SK-N-SH (cell line): Measurements from ENCODE around the gene ARHGEF3. TPM values are rescaled to one million over a fixed set of nuclear protein-coding genes. Genes with fewer than 3 reads are reported as not detected.

Experiments used
- CTCF ChIA-PET: fragments of 300-600, 350-600 bp; formaldehyde crosslinking; extraction: SDS; loops from one replicate; lab custom pipeline; 2021; lab: Yijun Ruan, JAX
- POLR2A ChIA-PET: fragments of 350-600 bp; sonication (Branson Sonifier 250); formaldehyde crosslinking; extraction: SDS; loops from one replicate; lab custom pipeline; 2020; ENCODE audit warnings: antibody characterized with exemption, inconsistent platforms; lab: Yijun Ruan, JAX
- DNase-seq: peaks from one replicate; pipeline ENCODE4 v3.0.0; 2012
- H2AFZ ChIP-seq: fragments of 200-600 bp; sonication (generic); 2 replicates; pipeline ENCODE4 v1.8.1; 2016; ENCODE audit warnings: antibody characterized with exemption, mild to moderate bottlenecking, low read depth
- H3F3A ChIP-seq: fragments of 200-600 bp; sonication (generic); replicated peaks from 2 replicates; pipeline ENCODE3; 2016; ENCODE audit warnings: antibody characterized with exemption, mild to moderate bottlenecking; ENCODE audit not compliant: insufficient read depth
- H3K27ac ChIP-seq, 2 experiments: fragments of 200-500 bp in 1 of 2; fragments of 200-600 bp in 1 of 2; sonication (Bioruptor generic) in 1 of 2; sonication (generic), shearing (Covaris generic) in 1 of 2; 2 replicates each; pipeline versions ENCODE4 v1.5.1 to v1.6.1; 2014 to 2016; ENCODE audit warnings: low read depth in 2 of 2, inconsistent platforms in 1 of 2, low read length in 1 of 2, mild to moderate bottlenecking in 1 of 2, mixed read lengths in 1 of 2
- H3K27me3 ChIP-seq: fragments of 200-600 bp; sonication (generic), shearing (Covaris generic); 2 replicates; pipeline ENCODE4 v1.6.1; 2016; ENCODE audit warnings: mixed run types; ENCODE audit not compliant: insufficient read depth
- H3K36me3 ChIP-seq, 2 experiments: fragments of 200-500 bp in 1 of 2; fragments of 200-600 bp in 1 of 2; sonication (Bioruptor generic) in 1 of 2; sonication (generic) in 1 of 2; replicated peaks in 1 of 2; 2 replicates each; pipeline versions ENCODE3 to v1.5.1; 2014 to 2016; ENCODE audit warnings: low read length in 1 of 2, mild to moderate bottlenecking in 1 of 2; ENCODE audit not compliant: insufficient read depth in 2 of 2, control insufficient read depth in 1 of 2
- H3K4me1 ChIP-seq, 2 experiments: fragments of 200-500 bp in 1 of 2; fragments of 200-600 bp in 1 of 2; sonication (Bioruptor generic) in 1 of 2; sonication (generic), shearing (Covaris generic) in 1 of 2; 2 replicates each; pipeline versions ENCODE4 v1.5.1 to v1.6.1; 2014 to 2016; ENCODE audit warnings: low read depth in 1 of 2, low read length in 1 of 2, mixed run types in 1 of 2; ENCODE audit not compliant: insufficient read depth in 2 of 2, control insufficient read depth in 1 of 2
- H3K4me2 ChIP-seq: fragments of 200-600 bp; sonication (generic), shearing (Covaris generic); 2 replicates; pipeline ENCODE4 v1.6.1; 2017; ENCODE audit warnings: mixed run types
- H3K4me3 ChIP-seq, 2 experiments: fragments of 200-500 bp in 1 of 2; fragments of 200-600 bp in 1 of 2; sonication (Bioruptor generic) in 1 of 2; sonication (generic), shearing (Covaris generic) in 1 of 2; 2 replicates each; pipeline versions ENCODE4 v1.5.1 to v1.8.1; 2014 to 2016; ENCODE audit warnings: low read depth in 2 of 2, inconsistent platforms in 1 of 2, low read length in 1 of 2, mild to moderate bottlenecking in 1 of 2, mixed read lengths in 1 of 2, moderate library complexity in 1 of 2
- H3K79me2 ChIP-seq: fragments of 200-600 bp; sonication (generic); 2 replicates; pipeline ENCODE4 v1.8.1; 2017; ENCODE audit warnings: mild to moderate bottlenecking; ENCODE audit not compliant: insufficient read depth
- H3K9ac ChIP-seq: fragments of 200-600 bp; sonication (generic); 2 replicates; pipeline ENCODE4 v1.6.1; 2017; ENCODE audit warnings: mixed run types
- H3K9me2 ChIP-seq: fragments of 200-600 bp; sonication (generic); 2 replicates; pipeline ENCODE4 v1.6.1; 2017; ENCODE audit warnings: mixed run types
- H3K9me3 ChIP-seq: fragments of 200-600 bp; sonication (generic); 2 replicates; pipeline ENCODE4 v1.6.1; 2017; ENCODE audit warnings: mixed run types, mild to moderate bottlenecking, moderate library complexity
- H4K20me1 ChIP-seq: fragments of 200-600 bp; sonication (generic); 2 replicates; pipeline ENCODE4 v1.6.1; 2017; ENCODE audit warnings: mild to moderate bottlenecking, mixed run types; ENCODE audit not compliant: insufficient read depth
- CHD2 ChIP-seq: fragments of 150-350 bp; IDR thresholded peaks from 2 replicates; pipeline ENCODE4 v1.6.1; 2018; ENCODE audit warnings: low read length; ENCODE audit not compliant: partially characterized antibody
- ELF1 ChIP-seq: IDR thresholded peaks from 2 replicates; pipeline ENCODE4 v1.4.0; 2012
- EP300 ChIP-seq, 2 experiments: IDR thresholded peaks; 2 replicates each; pipeline versions ENCODE4 v1.4.0 to v1.6.1; 2012; ENCODE audit warnings: borderline replicate concordance in 1 of 2, low read depth in 1 of 2, low read length in 1 of 2
- EZH2phosphoT487 ChIP-seq: fragments of 200-600 bp; sonication (generic); IDR thresholded peaks from 2 replicates; pipeline ENCODE4 v1.6.1; 2017; ENCODE audit warnings: low read depth, mixed run types, mild to moderate bottlenecking, antibody characterized with exemption, moderate library complexity, borderline replicate concordance
- FOXJ3 ChIP-seq: sonication (generic); formaldehyde crosslinking; IDR thresholded peaks from 2 replicates; pipeline ENCODE4 v1.5.1; 2020; ENCODE audit warnings: mild to moderate bottlenecking, missing genetic modification reagents
- GABPA ChIP-seq: IDR thresholded peaks from 2 replicates; pipeline ENCODE4 v1.4.0; 2012; ENCODE audit warnings: low read depth, mild to moderate bottlenecking
- GATA2 ChIP-seq: sonication (generic); formaldehyde crosslinking; IDR thresholded peaks from 2 replicates; pipeline ENCODE4 v1.5.0; 2020; ENCODE audit warnings: mild to moderate bottlenecking, missing genetic modification reagents
- IRF3 ChIP-seq: fragments of 150-350 bp; IDR thresholded peaks from 2 replicates; pipeline ENCODE4 v1.6.1; 2016; ENCODE audit warnings: mild to moderate bottlenecking, low read depth, low read length
- MXI1 ChIP-seq: IDR thresholded peaks from 2 replicates; pipeline ENCODE4 v1.6.1; 2012; ENCODE audit warnings: mild to moderate bottlenecking, low read depth, low read length, improper control_type of control experiment
- NRF1 ChIP-seq: IDR thresholded peaks from 2 replicates; pipeline ENCODE4 v1.6.1; 2012; ENCODE audit warnings: low read depth, mild to moderate bottlenecking, low read length
- POLR2AphosphoS5 ChIP-seq: IDR thresholded peaks from 2 replicates; pipeline ENCODE4 v1.6.1; 2012; ENCODE audit warnings: low read depth, low read length
- USF2 ChIP-seq: fragments of 150-350 bp; IDR thresholded peaks from 2 replicates; pipeline ENCODE4 v1.6.1; 2017; ENCODE audit warnings: antibody characterized with exemption, low read length, low read depth, borderline replicate concordance
- WGBS: methylation state at CpG from one replicate; pipeline ENCODE4 v1.1.6; 2017; ENCODE audit warnings: low lambda C conversion rate; 5-methylcytosine and 5-hydroxymethylcytosine counted together
- polyA plus RNA-seq, 3 experiments: library from polyadenylated mRNA; depleted of rRNA; stranded (reverse); fragments of >200 nt; gene quantifications; 2 replicates each; pipeline ENCODE4 v1.2.3, GENCODE V29; 2012
- TF ChIP-seq, protein P1 (sequence below): IDR thresholded peaks from 2 replicates; pipeline ENCODE4 v1.6.1; 2012; ENCODE audit warnings: mild to moderate bottlenecking, low read depth, low read length, moderate library complexity
- TF ChIP-seq, protein P2 (sequence below): IDR thresholded peaks from 2 replicates; pipeline ENCODE4 v1.4.0; 2012; ENCODE audit warnings: low read depth, borderline replicate concordance

ARHGEF3 gene
- polyA plus RNA-seq, 1 of the 3 experiments (the other 2 are of a cell fraction), result 5.9 TPM

GRCh38 chr3:56810577-56811545 lies 9.1 kb upstream of the ARHGEF3 start:
- ChIA-PET POLR2A (no interaction called here), CTCF (interaction anchor here (0.6 to 4.1 kb wide), 10 partner anchors 10 to 185 kb away, joined by 3 to 26 read pairs (median 4); partner anchors contain the start of gene ARHGEF3)
- no peak for DNase-seq
- H3K4me3 ChIP-seq, result no peak overlapping the region
- no peak overlapping the region for H3K4me2 ChIP-seq
- H3K36me3 ChIP-seq, result no peaks in the 10 kb centered on the region
- peaks cover 6% of the 10 kb centered on the region for H3F3A ChIP-seq
- H3K79me2 ChIP-seq, result no peaks in the 10 kb centered on the region
- H3K9ac ChIP-seq, result no peak overlapping the region
- no peaks in the 10 kb centered on the region for H3K9me2 ChIP-seq
- WGBS, result 78% methylated on average over 6 of the region's 6 CpGs
- H2AFZ ChIP-seq, result no peak overlapping the region
- TF ChIP-seq EP300 (IDR thresholded peaks at IDR 0.05; ENCODE audit: borderline replicate concordance in 1 of 2, low read depth in 1 of 2, low read length in 1 of 2) (peak in 1 of 2 experiments; percentile 38; a peak in 1 of 4 replicates), MXI1 (no peak), GATA2 (CRISPR knock-in tag) (peak; percentile 30; the same call in 1 of the 2 replicates), IRF3 (no peak)
- TF ChIP-seq, protein P1, sequence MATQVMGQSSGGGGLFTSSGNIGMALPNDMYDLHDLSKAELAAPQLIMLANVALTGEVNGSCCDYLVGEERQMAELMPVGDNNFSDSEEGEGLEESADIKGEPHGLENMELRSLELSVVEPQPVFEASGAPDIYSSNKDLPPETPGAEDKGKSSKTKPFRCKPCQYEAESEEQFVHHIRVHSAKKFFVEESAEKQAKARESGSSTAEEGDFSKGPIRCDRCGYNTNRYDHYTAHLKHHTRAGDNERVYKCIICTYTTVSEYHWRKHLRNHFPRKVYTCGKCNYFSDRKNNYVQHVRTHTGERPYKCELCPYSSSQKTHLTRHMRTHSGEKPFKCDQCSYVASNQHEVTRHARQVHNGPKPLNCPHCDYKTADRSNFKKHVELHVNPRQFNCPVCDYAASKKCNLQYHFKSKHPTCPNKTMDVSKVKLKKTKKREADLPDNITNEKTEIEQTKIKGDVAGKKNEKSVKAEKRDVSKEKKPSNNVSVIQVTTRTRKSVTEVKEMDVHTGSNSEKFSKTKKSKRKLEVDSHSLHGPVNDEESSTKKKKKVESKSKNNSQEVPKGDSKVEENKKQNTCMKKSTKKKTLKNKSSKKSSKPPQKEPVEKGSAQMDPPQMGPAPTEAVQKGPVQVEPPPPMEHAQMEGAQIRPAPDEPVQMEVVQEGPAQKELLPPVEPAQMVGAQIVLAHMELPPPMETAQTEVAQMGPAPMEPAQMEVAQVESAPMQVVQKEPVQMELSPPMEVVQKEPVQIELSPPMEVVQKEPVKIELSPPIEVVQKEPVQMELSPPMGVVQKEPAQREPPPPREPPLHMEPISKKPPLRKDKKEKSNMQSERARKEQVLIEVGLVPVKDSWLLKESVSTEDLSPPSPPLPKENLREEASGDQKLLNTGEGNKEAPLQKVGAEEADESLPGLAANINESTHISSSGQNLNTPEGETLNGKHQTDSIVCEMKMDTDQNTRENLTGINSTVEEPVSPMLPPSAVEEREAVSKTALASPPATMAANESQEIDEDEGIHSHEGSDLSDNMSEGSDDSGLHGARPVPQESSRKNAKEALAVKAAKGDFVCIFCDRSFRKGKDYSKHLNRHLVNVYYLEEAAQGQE, result no peak
- H3K4me1 ChIP-seq, result peaks cover 11 to 18% of the 10 kb centered on the region in 2 experiments; a peak in 3 of 4 replicates
- H3K9me3 ChIP-seq, result no peaks in the 10 kb centered on the region
- H3K27ac ChIP-seq, result peak overlapping the region in 1 of 2 experiments; percentile 58; a peak in 2 of 4 replicates
- no peaks in the 10 kb centered on the region for H4K20me1 ChIP-seq
- no peaks in the 10 kb centered on the region for H3K27me3 ChIP-seq

GRCh38 chr3:56806407-56806806 lies 4.7 kb upstream of the ARHGEF3 start:
- ChIA-PET CTCF (interaction anchor here (0.8 to 11.3 kb wide), 6 partner anchors 48 to 183 kb away, joined by 3 to 195 read pairs (median 4); no protein-coding TSS in a partner anchor), POLR2A (interaction anchor here (1.6 kb wide), 1 partner anchor 11 kb away, joined by 5 read pairs; no protein-coding TSS in a partner anchor)
- 100% methylated on average over 1 of the region's 5 CpGs for WGBS

More at GRCh38 chr3:56806407-56806806, 4.7 kb upstream of the ARHGEF3 start:
- Histone ChIP-seq H3F3A (no peaks in the 10 kb centered on the region), H3K27me3 (no peaks in the 10 kb centered on the region), H3K4me1 (peaks cover 0 to 17% of the 10 kb centered on the region in 2 experiments; a peak in 2 of 4 replicates), H3K9me2 (no peaks in the 10 kb centered on the region), H3K4me2 (no peak overlapping the region), H4K20me1 (no peaks in the 10 kb centered on the region), H3K36me3 (no peaks in the 10 kb centered on the region), H3K27ac (peak overlapping the region in 1 of 2 experiments; percentile 61; a peak in 1 of 4 replicates), H3K9me3 (no peaks in the 10 kb centered on the region), H3K79me2 (no peaks in the 10 kb centered on the region), H3K9ac (no peak overlapping the region), H3K4me3 (no peak overlapping the region), H2AFZ (no peak overlapping the region)
- no peak for TF ChIP-seq USF2
- no peak for TF ChIP-seq POLR2AphosphoS5
- TF ChIP-seq MXI1, result peak; percentile 18; the same call in 1 of the 2 replicates
- TF ChIP-seq EZH2phosphoT487, result no peak
- no peak for TF ChIP-seq NRF1
- TF ChIP-seq, protein P2, sequence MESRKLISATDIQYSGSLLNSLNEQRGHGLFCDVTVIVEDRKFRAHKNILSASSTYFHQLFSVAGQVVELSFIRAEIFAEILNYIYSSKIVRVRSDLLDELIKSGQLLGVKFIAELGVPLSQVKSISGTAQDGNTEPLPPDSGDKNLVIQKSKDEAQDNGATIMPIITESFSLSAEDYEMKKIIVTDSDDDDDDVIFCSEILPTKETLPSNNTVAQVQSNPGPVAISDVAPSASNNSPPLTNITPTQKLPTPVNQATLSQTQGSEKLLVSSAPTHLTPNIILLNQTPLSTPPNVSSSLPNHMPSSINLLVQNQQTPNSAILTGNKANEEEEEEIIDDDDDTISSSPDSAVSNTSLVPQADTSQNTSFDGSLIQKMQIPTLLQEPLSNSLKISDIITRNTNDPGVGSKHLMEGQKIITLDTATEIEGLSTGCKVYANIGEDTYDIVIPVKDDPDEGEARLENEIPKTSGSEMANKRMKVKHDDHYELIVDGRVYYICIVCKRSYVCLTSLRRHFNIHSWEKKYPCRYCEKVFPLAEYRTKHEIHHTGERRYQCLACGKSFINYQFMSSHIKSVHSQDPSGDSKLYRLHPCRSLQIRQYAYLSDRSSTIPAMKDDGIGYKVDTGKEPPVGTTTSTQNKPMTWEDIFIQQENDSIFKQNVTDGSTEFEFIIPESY, result no peak
- TF ChIP-seq GATA2 (CRISPR knock-in tag), result no peak
- no peak for TF ChIP-seq ELF1
- TF ChIP-seq CHD2, result no peak
- 0 out of 2 replicates have a peak, but pooled peaks have one; percentile 49 for TF ChIP-seq FOXJ3 (CRISPR knock-in tag)
- no peak for TF ChIP-seq GABPA
- no peak for DNase-seq
